ENCODE measurements around the gene COL3A1. TPM values are rescaled to one million over a fixed set of nuclear protein-coding genes. Genes with fewer than 3 reads are reported as not detected.

Gene COL3A1
- polyA plus RNA-seq, 3 donors: not detected

DNA sequence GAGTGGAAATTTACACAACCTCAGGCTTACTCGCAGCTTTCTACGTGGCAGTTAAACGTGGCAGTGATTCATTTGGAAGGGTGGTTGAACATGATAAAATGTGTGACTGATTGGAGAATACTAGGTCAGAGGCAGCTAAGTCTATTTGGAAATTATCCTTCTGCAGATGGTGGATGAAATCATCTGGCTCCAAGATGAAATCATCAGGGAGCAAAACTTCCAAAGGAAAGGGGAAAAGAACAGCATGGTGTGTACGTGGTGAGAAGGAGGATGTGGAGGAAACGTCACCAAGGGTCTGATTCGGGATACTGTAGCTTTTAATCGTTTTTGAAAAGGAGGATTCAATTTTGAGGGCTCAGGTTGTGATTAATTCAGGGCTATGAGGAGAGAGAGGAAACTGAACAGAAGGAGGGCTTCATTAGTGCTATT is 47.9 kb downstream of the COL3A1 start:
- no peak overlapping the region for H3K9ac ChIP-seq (ENCODE audit: insufficient read depth, low read length, poor library complexity, severe bottlenecking)
- Mint-ChIP-seq H3K4me3 (no peak overlapping the region), H3K27me3 (ENCODE audit: low read depth in 3 of 3) (no peaks in the 10 kb centered on the region), H3K36me3 (no peaks in the 10 kb centered on the region), H3K27ac (no peak overlapping the region), H3K9me3 (peaks cover 0 to 8% (median 2%) of the 10 kb centered on the region in 7 donors), H3K4me1 (no peaks in the 10 kb centered on the region)
- H3K36me3 ChIP-seq (replicated peaks in 1 of 2; ENCODE audit: control insufficient read depth in 1 of 2, insufficient read depth in 2 of 2, low read length in 2 of 2): no peaks in the 10 kb centered on the region
- H3K27me3 ChIP-seq (ENCODE audit: control insufficient read depth in 2 of 2, insufficient read depth in 2 of 2, low read length in 2 of 2): no peaks in the 10 kb centered on the region
- no peak overlapping the region for H2AFZ ChIP-seq (ENCODE audit: insufficient read depth, low read depth, low read length, poor library complexity, severe bottlenecking)
- intact Hi-C loops (cut with micrococcal nuclease): no loop called here
- H4K20me1 ChIP-seq (ENCODE audit: insufficient read depth, low read length): no peaks in the 10 kb centered on the region
- TF ChIP-seq, protein P1, sequence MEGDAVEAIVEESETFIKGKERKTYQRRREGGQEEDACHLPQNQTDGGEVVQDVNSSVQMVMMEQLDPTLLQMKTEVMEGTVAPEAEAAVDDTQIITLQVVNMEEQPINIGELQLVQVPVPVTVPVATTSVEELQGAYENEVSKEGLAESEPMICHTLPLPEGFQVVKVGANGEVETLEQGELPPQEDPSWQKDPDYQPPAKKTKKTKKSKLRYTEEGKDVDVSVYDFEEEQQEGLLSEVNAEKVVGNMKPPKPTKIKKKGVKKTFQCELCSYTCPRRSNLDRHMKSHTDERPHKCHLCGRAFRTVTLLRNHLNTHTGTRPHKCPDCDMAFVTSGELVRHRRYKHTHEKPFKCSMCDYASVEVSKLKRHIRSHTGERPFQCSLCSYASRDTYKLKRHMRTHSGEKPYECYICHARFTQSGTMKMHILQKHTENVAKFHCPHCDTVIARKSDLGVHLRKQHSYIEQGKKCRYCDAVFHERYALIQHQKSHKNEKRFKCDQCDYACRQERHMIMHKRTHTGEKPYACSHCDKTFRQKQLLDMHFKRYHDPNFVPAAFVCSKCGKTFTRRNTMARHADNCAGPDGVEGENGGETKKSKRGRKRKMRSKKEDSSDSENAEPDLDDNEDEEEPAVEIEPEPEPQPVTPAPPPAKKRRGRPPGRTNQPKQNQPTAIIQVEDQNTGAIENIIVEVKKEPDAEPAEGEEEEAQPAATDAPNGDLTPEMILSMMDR (IDR thresholded peaks at IDR 0.05): no peak
- H3K4me2 ChIP-seq (replicated peaks; ENCODE audit: extremely low read depth, low read length, poor library complexity, severe bottlenecking): no peak overlapping the region
- peaks cover 4 to 12% of the 10 kb centered on the region in 2 donors for H3K9me3 ChIP-seq (replicated peaks in 1 of 2; ENCODE audit: control insufficient read depth in 1 of 2, insufficient read depth in 1 of 2, low read length in 2 of 2)
- no peak for DNase-seq
- no peak overlapping the region for H3K4me3 ChIP-seq (replicated peaks in 1 of 3; ENCODE audit: low read depth in 2 of 3, low read length in 3 of 3)
- H3K27ac ChIP-seq (ENCODE audit: low read depth in 1 of 2, low read length in 2 of 2): no peak overlapping the region
- WGBS (ENCODE audit: insufficient coverage): 94% methylated on average over 7 of the region's 7 CpGs
- no peaks in the 10 kb centered on the region for H3K4me1 ChIP-seq (ENCODE audit: control insufficient read depth in 1 of 2, insufficient read depth in 2 of 2, low read length in 2 of 2)
- H3K79me2 ChIP-seq (ENCODE audit: insufficient read depth, low read length): no peaks in the 10 kb centered on the region

DNA sequence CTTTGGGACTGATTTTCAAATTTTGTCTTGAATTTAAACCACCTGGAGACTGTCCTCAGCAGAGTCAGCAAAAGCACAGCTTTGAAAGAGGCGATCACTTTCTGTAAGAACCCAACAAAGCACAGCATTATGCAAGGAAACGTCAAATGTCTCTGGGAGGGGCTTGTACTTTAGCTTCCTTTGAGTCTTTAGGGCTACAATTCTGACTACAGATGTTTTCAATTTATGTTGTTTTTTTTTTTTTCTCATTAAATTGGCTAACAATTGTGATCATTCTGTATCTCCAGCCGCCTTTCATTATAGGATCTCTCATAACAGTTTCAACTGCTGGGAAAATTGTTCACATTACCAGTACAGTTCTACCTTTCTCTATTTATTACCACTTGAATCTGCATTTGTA is 48.3 kb downstream of the COL3A1 start:
- intact Hi-C loops (cut with micrococcal nuclease): no loop called here
- Mint-ChIP-seq H3K4me1 (no peaks in the 10 kb centered on the region), H3K27me3 (ENCODE audit: low read depth in 3 of 3) (no peaks in the 10 kb centered on the region), H3K27ac (no peak overlapping the region), H3K9me3 (peaks cover 0 to 8% (median 2%) of the 10 kb centered on the region in 7 donors), H3K4me3 (no peak overlapping the region), H3K36me3 (no peaks in the 10 kb centered on the region)
- Histone ChIP-seq H2AFZ (ENCODE audit: insufficient read depth, low read depth, low read length, poor library complexity, severe bottlenecking) (no peak overlapping the region), H3K36me3 (replicated peaks in 1 of 2; ENCODE audit: control insufficient read depth in 1 of 2, insufficient read depth in 2 of 2, low read length in 2 of 2) (no peaks in the 10 kb centered on the region), H3K79me2 (ENCODE audit: insufficient read depth, low read length) (no peaks in the 10 kb centered on the region), H4K20me1 (ENCODE audit: insufficient read depth, low read length) (no peaks in the 10 kb centered on the region), H3K4me2 (replicated peaks; ENCODE audit: extremely low read depth, low read length, poor library complexity, severe bottlenecking) (no peak overlapping the region), H3K9me3 (replicated peaks in 1 of 2; ENCODE audit: control insufficient read depth in 1 of 2, insufficient read depth in 1 of 2, low read length in 2 of 2) (peaks cover 4 to 12% of the 10 kb centered on the region in 2 donors), H3K9ac (ENCODE audit: insufficient read depth, low read length, poor library complexity, severe bottlenecking) (no peak overlapping the region), H3K27me3 (ENCODE audit: control insufficient read depth in 2 of 2, insufficient read depth in 2 of 2, low read length in 2 of 2) (no peaks in the 10 kb centered on the region), H3K4me1 (ENCODE audit: control insufficient read depth in 1 of 2, insufficient read depth in 2 of 2, low read length in 2 of 2) (no peaks in the 10 kb centered on the region), H3K4me3 (replicated peaks in 1 of 3; ENCODE audit: low read depth in 2 of 3, low read length in 3 of 3) (no peak overlapping the region), H3K27ac (ENCODE audit: low read depth in 1 of 2, low read length in 2 of 2) (no peak overlapping the region)
- 83% methylated on average over 1 of the region's 3 CpGs for WGBS (ENCODE audit: insufficient coverage)
- TF ChIP-seq, protein P1 (IDR thresholded peaks at IDR 0.05): no peak
- DNase-seq: no peak

Measured in CD14-positive monocyte (primary cell).